Effector memory CD4-positive, alpha-beta T cell (primary cell): ENCODE measurements around the gene PCBP1.
"Not testable (repeated sequence)": the region's sequence is repeated elsewhere in the genome, so short reads cannot be mapped to it uniquely, and the experiment has no call there.

ENCODE experiments used
- DNase-seq, 3 donors: peaks; one replicate each; pipeline ENCODE4 v3.0.0-alpha.2; 2020
- H3K27ac ChIP-seq: 2 replicates; pipeline ENCODE4 v1.7.0; 2013; ENCODE audit warnings: mild to moderate bottlenecking, low read length, moderate library complexity; ENCODE audit not compliant: insufficient read depth, poor library complexity, severe bottlenecking
- H3K27me3 ChIP-seq: replicated peaks from 2 replicates; pipeline ENCODE4 v1.7.0; 2013; ENCODE audit warnings: mild to moderate bottlenecking, low read length; ENCODE audit not compliant: insufficient read depth, control insufficient read depth, poor library complexity, severe bottlenecking
- H3K36me3 ChIP-seq: 2 replicates; pipeline ENCODE4 v1.7.0; 2013; ENCODE audit warnings: mild to moderate bottlenecking, low read length, moderate library complexity; ENCODE audit not compliant: control insufficient read depth, insufficient read depth
- H3K4me1 ChIP-seq: 2 replicates; pipeline ENCODE4 v1.7.0; 2013; ENCODE audit warnings: low read length, mild to moderate bottlenecking; ENCODE audit not compliant: control insufficient read depth, insufficient read depth, poor library complexity, severe bottlenecking
- H3K4me3 ChIP-seq: 2 replicates; pipeline ENCODE4 v1.7.0; 2013; ENCODE audit warnings: low read length, low read depth, mild to moderate bottlenecking; ENCODE audit not compliant: insufficient read depth, poor library complexity, severe bottlenecking
- H3K9me3 ChIP-seq: 2 replicates; pipeline ENCODE4 v1.7.0; 2013; ENCODE audit warnings: mild to moderate bottlenecking, low read length, moderate library complexity; ENCODE audit not compliant: control insufficient read depth

Gene PCBP1

GRCh38 chr2:70110397-70110796 is 23.1 kb downstream of the PCBP1 start:
- H3K27ac ChIP-seq, H3K36me3 ChIP-seq, H3K4me3 ChIP-seq, DNase-seq, H3K9me3 ChIP-seq, H3K27me3 ChIP-seq: not testable (repeated sequence)
- peaks cover 39% of the 10 kb centered on the region for H3K4me1 ChIP-seq

GRCh38 chr2:70111752-70112591 is 24.7 kb downstream of the PCBP1 start:
- H3K27ac ChIP-seq = no peak overlapping the region
- no peaks in the 10 kb centered on the region for H3K27me3 ChIP-seq
- H3K9me3 ChIP-seq = no peaks in the 10 kb centered on the region
- H3K36me3 ChIP-seq = no peaks in the 10 kb centered on the region
- H3K4me3 ChIP-seq = no peak overlapping the region
- peaks cover 41% of the 10 kb centered on the region for H3K4me1 ChIP-seq
- no peak for DNase-seq

- Histone ChIP-seq H3K27ac (no peak overlapping the region), H3K4me1 (peaks cover 33% of the 10 kb centered on the region)
Measured at GRCh38 chr2:70113359-70114070, 26.2 kb downstream of the PCBP1 start.

GRCh38 chr2:70115646-70116442 is 28.6 kb downstream of the PCBP1 start:
- H3K36me3 ChIP-seq = no peaks in the 10 kb centered on the region
- no peaks in the 10 kb centered on the region for H3K9me3 ChIP-seq
- no peak overlapping the region for H3K4me3 ChIP-seq
- DNase-seq = no peak
- H3K4me1 ChIP-seq = peaks cover 18% of the 10 kb centered on the region
- no peaks in the 10 kb centered on the region for H3K27me3 ChIP-seq
- no peak overlapping the region for H3K27ac ChIP-seq

More at GRCh38 chr2:70113359-70114070, 26.2 kb downstream of the PCBP1 start:
- no peak for DNase-seq
- Histone ChIP-seq H3K36me3 (no peaks in the 10 kb centered on the region), H3K27me3 (no peaks in the 10 kb centered on the region), H3K4me3 (no peak overlapping the region), H3K9me3 (no peaks in the 10 kb centered on the region)

- H3K27ac ChIP-seq = no peak overlapping the region
- no peak for DNase-seq
- no peaks in the 10 kb centered on the region for H3K27me3 ChIP-seq
- no peaks in the 10 kb centered on the region for H3K36me3 ChIP-seq
- H3K9me3 ChIP-seq = no peaks in the 10 kb centered on the region
- H3K4me3 ChIP-seq = no peak overlapping the region
- peaks cover 8% of the 10 kb centered on the region for H3K4me1 ChIP-seq
Measured at GRCh38 chr2:70116936-70117552, 29.8 kb downstream of the PCBP1 start.

- Histone ChIP-seq H3K27ac (no peak overlapping the region), H3K4me3 (no peak overlapping the region), H3K36me3 (no peaks in the 10 kb centered on the region), H3K4me1 (peaks cover 15% of the 10 kb centered on the region), H3K9me3 (no peaks in the 10 kb centered on the region), H3K27me3 (no peaks in the 10 kb centered on the region)
- DNase-seq = no peak
Measured at GRCh38 chr2:70118798-70119454, 31.6 kb downstream of the PCBP1 start.

GRCh38 chr2:70121627-70122372 is 34.5 kb downstream of the PCBP1 start:
- Histone ChIP-seq H3K4me1 (peaks cover 32% of the 10 kb centered on the region), H3K27me3 (no peaks in the 10 kb centered on the region)

GRCh38 chr2:70122470-70122869 is 35.2 kb downstream of the PCBP1 start:
- Histone ChIP-seq H3K27ac (no peak overlapping the region), H3K4me3 (no peak overlapping the region), H3K4me1 (peaks cover 38% of the 10 kb centered on the region), H3K9me3 (no peaks in the 10 kb centered on the region), H3K27me3 (no peaks in the 10 kb centered on the region), H3K36me3 (no peaks in the 10 kb centered on the region)
- no peak for DNase-seq

More at GRCh38 chr2:70121627-70122372, 34.5 kb downstream of the PCBP1 start:
- Histone ChIP-seq H3K27ac (no peak overlapping the region), H3K9me3 (no peaks in the 10 kb centered on the region), H3K36me3 (no peaks in the 10 kb centered on the region), H3K4me3 (no peak overlapping the region)
- no peak for DNase-seq
